Ascending aorta (tissue), 2 donors: ENCODE data around the gene HYAL1. TPM values are rescaled to one million over a fixed set of nuclear protein-coding genes. Genes with fewer than 3 reads are reported as not detected.

ENCODE experiments used
- DNase-seq, 2 donors: peaks; one replicate each; pipeline ENCODE4 v3.0.0-alpha.2; 2019; ENCODE audit warnings: low spot score in 2 of 2
- H3K27ac ChIP-seq, 2 donors: fragments of 200-600 bp; sonication (generic); one replicate each; pipeline ENCODE4 v1.5.1; 2016 to 2017; ENCODE audit warnings: mild to moderate bottlenecking in 1 of 2
- H3K27me3 ChIP-seq: fragments of 200-600 bp; sonication (generic); one replicate; pipeline ENCODE4 v1.5.1; 2017
- H3K36me3 ChIP-seq, 2 donors: fragments of 200-600 bp; sonication (generic); one replicate each; pipeline ENCODE4 v1.5.1; 2016
- H3K4me1 ChIP-seq, 2 donors: fragments of 200-600 bp; sonication (generic); one replicate each; pipeline ENCODE4 v1.5.1; 2016 to 2017; ENCODE audit warnings: mild to moderate bottlenecking in 1 of 2
- H3K4me3 ChIP-seq, 2 donors: fragments of 200-600 bp; sonication (generic); one replicate each; pipeline ENCODE4 v1.5.1; 2016 to 2017; ENCODE audit warnings: mild to moderate bottlenecking in 1 of 2
- H3K9me3 ChIP-seq, 2 donors: fragments of 200-600 bp; sonication (generic); one replicate each; pipeline ENCODE4 v1.5.1; 2016
- intact Hi-C: fragments of 100-400 bp; cut with DNase I; formaldehyde crosslinking; loops from one replicate; pipeline ENCODE4 v1.15.1; 2023
- total RNA-seq: library from RNA; depleted of rRNA; stranded (reverse); fragments of >200 nt; gene quantifications from one replicate; pipeline ENCODE4 v1.1.0, GENCODE V29; 2016
- TF ChIP-seq, protein P1 (sequence below), 3 experiments: fragments of 200-600 bp in 2 of 3; fragments of 450-650 bp in 1 of 3; sonication (generic) in 2 of 3; IDR thresholded peaks; one replicate each; pipeline ENCODE4 v1.5.1; 2016 to 2019; ENCODE audit warnings: antibody characterized with exemption in 3 of 3, mild to moderate bottlenecking in 1 of 3, moderate library complexity in 1 of 3

The HYAL1 gene
- total RNA-seq, 1 donor from 2014 or later = 49.5 TPM

- peak; percentile 58 to 88 for DNase-seq
Observed at GRCh38 chr3:50254577-50255250, 48.7 kb downstream of the HYAL1 start.

DNA sequence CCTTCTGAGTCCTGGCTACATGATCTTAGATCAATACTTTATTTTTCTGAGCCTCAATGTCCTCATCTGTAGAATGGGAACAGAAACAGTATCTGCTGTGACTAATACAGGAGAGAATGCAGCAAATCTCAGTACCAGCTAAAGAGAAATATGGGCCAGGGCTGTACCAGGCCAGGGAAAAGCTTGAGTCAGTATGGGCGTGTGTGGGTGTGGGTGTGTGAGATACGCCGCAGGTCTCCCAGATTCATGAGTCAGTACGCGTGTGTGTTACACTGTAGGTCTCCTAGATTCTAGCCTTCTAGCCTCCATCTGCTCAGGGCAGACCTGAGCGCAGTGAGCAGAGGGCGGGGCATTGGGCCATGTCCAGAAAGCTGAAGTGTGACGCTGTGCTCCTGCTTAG lies 52.2 kb downstream of the HYAL1 start:
- Histone ChIP-seq H3K27me3 (no peaks in the 10 kb centered on the region), H3K4me1 (peaks cover 34 to 70% of the 10 kb centered on the region in 2 donors), H3K27ac (peak overlapping the region; percentile 88 to 92), H3K9me3 (no peaks in the 10 kb centered on the region), H3K4me3 (no peak overlapping the region), H3K36me3 (peaks cover 42 to 46% of the 10 kb centered on the region in 2 donors)
- TF ChIP-seq, protein P1, sequence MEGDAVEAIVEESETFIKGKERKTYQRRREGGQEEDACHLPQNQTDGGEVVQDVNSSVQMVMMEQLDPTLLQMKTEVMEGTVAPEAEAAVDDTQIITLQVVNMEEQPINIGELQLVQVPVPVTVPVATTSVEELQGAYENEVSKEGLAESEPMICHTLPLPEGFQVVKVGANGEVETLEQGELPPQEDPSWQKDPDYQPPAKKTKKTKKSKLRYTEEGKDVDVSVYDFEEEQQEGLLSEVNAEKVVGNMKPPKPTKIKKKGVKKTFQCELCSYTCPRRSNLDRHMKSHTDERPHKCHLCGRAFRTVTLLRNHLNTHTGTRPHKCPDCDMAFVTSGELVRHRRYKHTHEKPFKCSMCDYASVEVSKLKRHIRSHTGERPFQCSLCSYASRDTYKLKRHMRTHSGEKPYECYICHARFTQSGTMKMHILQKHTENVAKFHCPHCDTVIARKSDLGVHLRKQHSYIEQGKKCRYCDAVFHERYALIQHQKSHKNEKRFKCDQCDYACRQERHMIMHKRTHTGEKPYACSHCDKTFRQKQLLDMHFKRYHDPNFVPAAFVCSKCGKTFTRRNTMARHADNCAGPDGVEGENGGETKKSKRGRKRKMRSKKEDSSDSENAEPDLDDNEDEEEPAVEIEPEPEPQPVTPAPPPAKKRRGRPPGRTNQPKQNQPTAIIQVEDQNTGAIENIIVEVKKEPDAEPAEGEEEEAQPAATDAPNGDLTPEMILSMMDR (IDR thresholded peaks at IDR 0.05) = no peak
- DNase-seq = no peak
- intact Hi-C loops = no loop called here

More at GRCh38 chr3:50254577-50255250, 48.7 kb downstream of the HYAL1 start:
- H3K4me1 ChIP-seq = peaks cover 14 to 43% of the 10 kb centered on the region in 2 donors
- H3K27ac ChIP-seq = peak overlapping the region; percentile 88 to 92
- no peaks in the 10 kb centered on the region for H3K9me3 ChIP-seq
- H3K27me3 ChIP-seq = no peaks in the 10 kb centered on the region
- peaks cover 64 to 72% of the 10 kb centered on the region in 2 donors for H3K36me3 ChIP-seq
- TF ChIP-seq, protein P1 (IDR thresholded peaks at IDR 0.05) = no peak
- intact Hi-C loops = no loop called here
- H3K4me3 ChIP-seq = no peak overlapping the region

DNA sequence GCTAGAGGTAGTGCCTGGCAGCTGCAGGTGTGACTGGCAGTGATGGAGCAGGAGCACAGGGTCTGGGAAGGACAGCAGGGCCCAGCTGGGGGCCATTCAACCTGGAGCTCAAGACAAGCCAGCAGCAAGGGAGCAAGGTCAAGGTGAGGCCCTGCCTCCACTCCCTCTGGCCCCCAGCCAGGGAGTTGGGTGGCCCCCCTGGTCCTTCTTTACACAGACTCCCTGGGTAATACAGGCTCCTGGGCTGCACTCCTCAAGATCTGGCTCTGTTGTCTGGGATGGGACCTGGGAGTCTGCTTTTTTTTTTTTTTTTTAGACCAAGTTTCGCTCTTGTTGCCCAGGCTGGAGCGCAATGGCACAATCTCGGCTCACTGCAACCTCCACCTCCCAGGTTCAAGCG lies 52.9 kb downstream of the HYAL1 start:
- peaks cover 35 to 40% of the 10 kb centered on the region in 2 donors for H3K36me3 ChIP-seq
- H3K27me3 ChIP-seq = no peaks in the 10 kb centered on the region
- H3K27ac ChIP-seq = peak overlapping the region; percentile 88 to 92
- no peak for DNase-seq
- TF ChIP-seq, protein P1 (IDR thresholded peaks at IDR 0.05) = no peak
- no peak overlapping the region for H3K4me3 ChIP-seq
- no peaks in the 10 kb centered on the region for H3K9me3 ChIP-seq
- intact Hi-C loops = no loop called here
- H3K4me1 ChIP-seq = peaks cover 39 to 76% of the 10 kb centered on the region in 2 donors

Other genes starting within 250 kb of the HYAL1 start
- gene RBM5, start 214.7 kb downstream of the HYAL1 start, total RNA-seq = 105 TPM
- 75.0 TPM for gene SEMA3F, start 148.2 kb downstream of the HYAL1 start, total RNA-seq
- gene GNAT1, start 112.0 kb downstream of the HYAL1 start, total RNA-seq = 4.7 TPM
- gene SLC38A3, start 98.3 kb downstream of the HYAL1 start, total RNA-seq = not detected
- gene GNAI2, start 67.4 kb downstream of the HYAL1 start, total RNA-seq = 283 TPM
- gene SEMA3B, start 34.4 kb downstream of the HYAL1 start, total RNA-seq = 24.2 TPM
- not detected for gene LSMEM2, start 24.5 kb downstream of the HYAL1 start, total RNA-seq
- gene IFRD2, start 11.1 kb downstream of the HYAL1 start, total RNA-seq = 231 TPM
- not detected for gene HYAL3, start 4.2 kb downstream of the HYAL1 start, total RNA-seq
- gene NAA80, start 4.2 kb downstream of the HYAL1 start, total RNA-seq = 38.8 TPM
- 449 TPM for gene HYAL2, start 19.2 kb upstream of the HYAL1 start, total RNA-seq
- 25.4 TPM for gene TUSC2, start 24.6 kb upstream of the HYAL1 start, total RNA-seq
- 34.9 TPM for gene RASSF1, start 37.3 kb upstream of the HYAL1 start, total RNA-seq
- gene ZMYND10, start 42.2 kb upstream of the HYAL1 start, total RNA-seq = not detected
- 37.8 TPM for gene NPRL2, start 47.2 kb upstream of the HYAL1 start, total RNA-seq
- gene CYB561D2, start 47.3 kb upstream of the HYAL1 start, total RNA-seq = 20.2 TPM
- 55.7 TPM for gene TMEM115, start 55.9 kb upstream of the HYAL1 start, total RNA-seq
- 0.85 TPM for gene CACNA2D2, start 200.1 kb upstream of the HYAL1 start, total RNA-seq